Mesodermal cell (in vitro differentiated cells): ENCODE measurements around the gene SNX18.

ENCODE experiments used
- H3K27ac ChIP-seq: 2 replicates; pipeline ENCODE4 v1.7.0; 2013; ENCODE audit warnings: mild to moderate bottlenecking, low read depth, low read length, moderate library complexity; ENCODE audit not compliant: severe bottlenecking
- H3K36me3 ChIP-seq: 2 replicates; pipeline ENCODE4 v1.7.1; 2013; ENCODE audit warnings: mild to moderate bottlenecking, low read length, moderate library complexity; ENCODE audit not compliant: control insufficient read depth, insufficient read depth
- H3K4me1 ChIP-seq: one replicate; pipeline ENCODE4 v1.7.1; 2013; ENCODE audit warnings: mild to moderate bottlenecking, low read length; ENCODE audit not compliant: insufficient read depth, control insufficient read depth, poor library complexity, severe bottlenecking
- H3K4me3 ChIP-seq: 2 replicates; pipeline ENCODE4 v1.7.0; 2013; ENCODE audit warnings: low read length, control low read depth, mild to moderate bottlenecking; ENCODE audit not compliant: insufficient read depth, poor library complexity, severe bottlenecking; ENCODE audit errors: extremely low read depth
- H3K9me3 ChIP-seq: 2 replicates; pipeline ENCODE4 v1.7.1; 2013; ENCODE audit warnings: mild to moderate bottlenecking, low read length, moderate library complexity; ENCODE audit not compliant: control insufficient read depth
- whole genome bisulfite sequencing, 2 experiments: methylation state at CpG; one replicate each; pipeline ENCODE4 v1.1.5; 2013; ENCODE audit warnings: missing lambda C conversion rate in 2 of 2; ENCODE audit not compliant: insufficient coverage in 2 of 2; 5-methylcytosine and 5-hydroxymethylcytosine counted together

The SNX18 gene

DNA sequence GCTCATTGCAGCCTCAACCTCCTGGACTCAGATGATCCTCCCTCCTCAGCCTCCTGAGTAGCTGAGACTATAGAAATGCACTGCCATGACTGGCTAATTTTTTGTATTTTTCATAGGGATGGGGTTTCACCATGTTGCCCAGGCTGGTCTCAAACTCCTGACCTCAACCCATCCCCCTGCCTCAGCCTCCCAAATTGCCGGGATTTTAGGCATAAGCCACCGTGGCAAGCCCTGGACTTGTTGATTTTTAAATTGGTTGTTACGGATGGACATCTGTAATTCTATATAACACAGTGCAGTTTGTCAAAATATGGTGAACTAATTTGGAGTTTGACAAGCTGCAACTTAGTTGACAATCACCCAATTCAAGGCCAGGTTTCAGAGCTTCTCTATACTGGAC is 22.7 kb downstream of the SNX18 start:
- Histone ChIP-seq H3K4me1 (no peaks in the 10 kb centered on the region), H3K9me3 (no peaks in the 10 kb centered on the region), H3K27ac (no peak overlapping the region), H3K36me3 (peaks cover 9% of the 10 kb centered on the region), H3K4me3 (no peak overlapping the region)
- WGBS, 2 experiments, result 100% methylated on average over 1 of the region's 3 CpGs; no CpG with 5 or more reads in 1 of the 2 experiments

DNA sequence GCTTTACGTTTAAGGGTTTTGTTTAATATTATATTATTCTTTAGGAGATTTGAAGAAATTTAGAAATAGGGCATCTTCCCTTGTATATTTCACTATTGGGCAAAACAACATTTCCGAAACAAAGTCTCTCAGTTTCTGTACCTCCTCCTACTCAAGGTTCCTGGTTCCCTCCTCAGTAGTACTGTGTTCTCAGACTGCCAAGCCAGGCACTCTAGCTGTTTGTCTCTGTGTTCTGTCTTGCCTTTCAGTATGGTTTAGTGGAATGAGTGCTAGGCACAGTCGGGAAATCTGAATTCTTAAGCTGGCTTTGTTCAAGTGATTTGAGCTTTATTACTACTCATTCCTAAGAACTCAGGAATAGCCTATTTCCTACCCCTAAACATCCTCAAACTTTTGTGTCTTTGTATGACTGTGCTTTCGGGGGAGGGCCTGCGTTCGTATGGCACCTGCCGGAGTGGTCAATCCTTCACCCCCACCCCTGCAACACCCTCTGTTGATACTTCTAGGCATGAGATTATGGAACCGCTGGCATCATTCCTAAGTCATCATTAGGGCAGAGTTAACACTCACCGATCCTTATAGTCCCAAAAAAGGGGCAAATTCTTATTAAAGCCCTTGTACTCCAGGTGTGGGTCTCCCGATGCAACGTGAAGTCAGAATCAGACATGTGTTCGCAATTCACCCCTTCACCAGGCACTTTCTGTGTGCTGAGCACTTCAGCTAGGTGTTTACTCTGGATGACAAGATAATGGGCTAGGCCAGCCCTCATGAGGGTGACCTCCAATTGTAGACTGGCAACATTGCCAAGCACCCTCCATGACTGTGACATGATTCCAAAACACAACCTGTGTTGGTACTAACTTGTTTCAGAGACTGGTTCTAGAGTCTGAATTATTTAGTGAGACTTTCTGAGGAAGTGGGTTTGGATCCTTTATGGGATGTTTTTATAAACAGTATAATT is 24.5 kb downstream of the SNX18 start:
- 93 to 97% methylated on average over 6 to 10 of the region's 12 CpGs for WGBS, 2 experiments
- Histone ChIP-seq H3K9me3 (no peaks in the 10 kb centered on the region), H3K36me3 (peaks cover 5% of the 10 kb centered on the region), H3K4me1 (no peaks in the 10 kb centered on the region), H3K27ac (no peak overlapping the region), H3K4me3 (no peak overlapping the region)

DNA sequence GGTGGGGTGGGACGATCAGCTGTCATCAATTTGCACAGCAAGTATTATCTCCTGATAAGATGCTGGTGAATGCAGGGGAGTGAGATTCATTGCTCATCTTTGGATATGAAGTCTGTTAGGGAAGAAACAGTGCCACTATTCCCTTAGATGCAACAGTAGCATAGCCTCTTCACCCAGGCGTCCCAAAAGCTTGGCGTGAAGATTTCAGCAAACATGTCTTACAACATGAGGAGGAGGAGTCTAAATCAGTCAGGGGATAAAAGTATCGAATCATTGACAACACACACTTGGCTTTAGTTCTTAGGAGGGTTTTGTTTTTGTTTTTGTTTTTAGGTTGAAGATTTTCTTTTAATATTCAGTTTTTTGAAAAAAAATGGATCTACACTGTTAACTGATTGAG is 26.5 kb downstream of the SNX18 start:
- no peak overlapping the region for H3K27ac ChIP-seq
- no peak overlapping the region for H3K4me3 ChIP-seq
- no peaks in the 10 kb centered on the region for H3K9me3 ChIP-seq
- H3K4me1 ChIP-seq, result no peaks in the 10 kb centered on the region
- peaks cover 15% of the 10 kb centered on the region for H3K36me3 ChIP-seq
- WGBS, 2 experiments, result 100% methylated on average over 1 to 2 of the region's 4 CpGs

DNA sequence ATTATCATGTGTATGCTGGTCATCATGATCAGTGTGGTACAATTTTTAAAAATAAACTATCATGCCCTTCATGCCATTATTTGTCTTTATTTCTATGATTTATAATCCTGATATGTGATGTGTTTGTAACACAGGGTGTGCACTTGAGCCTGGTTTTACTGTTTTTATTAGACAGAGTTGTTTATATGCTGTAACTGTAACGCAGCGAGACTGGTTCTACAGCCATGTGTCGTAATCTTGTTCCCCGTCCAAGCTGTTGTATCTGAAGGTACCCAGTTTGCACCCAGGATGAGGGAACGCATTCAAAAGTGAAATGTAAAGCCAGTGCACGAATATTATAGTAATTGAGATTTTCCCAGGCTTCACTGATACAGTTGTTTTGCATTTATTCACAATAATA is 28.2 kb downstream of the SNX18 start:
- Histone ChIP-seq H3K9me3 (no peaks in the 10 kb centered on the region), H3K27ac (no peak overlapping the region), H3K4me1 (no peaks in the 10 kb centered on the region), H3K36me3 (peaks cover 23% of the 10 kb centered on the region), H3K4me3 (no peak overlapping the region)
- 91 to 96% methylated on average over 4 of the region's 6 CpGs for WGBS, 2 experiments

DNA sequence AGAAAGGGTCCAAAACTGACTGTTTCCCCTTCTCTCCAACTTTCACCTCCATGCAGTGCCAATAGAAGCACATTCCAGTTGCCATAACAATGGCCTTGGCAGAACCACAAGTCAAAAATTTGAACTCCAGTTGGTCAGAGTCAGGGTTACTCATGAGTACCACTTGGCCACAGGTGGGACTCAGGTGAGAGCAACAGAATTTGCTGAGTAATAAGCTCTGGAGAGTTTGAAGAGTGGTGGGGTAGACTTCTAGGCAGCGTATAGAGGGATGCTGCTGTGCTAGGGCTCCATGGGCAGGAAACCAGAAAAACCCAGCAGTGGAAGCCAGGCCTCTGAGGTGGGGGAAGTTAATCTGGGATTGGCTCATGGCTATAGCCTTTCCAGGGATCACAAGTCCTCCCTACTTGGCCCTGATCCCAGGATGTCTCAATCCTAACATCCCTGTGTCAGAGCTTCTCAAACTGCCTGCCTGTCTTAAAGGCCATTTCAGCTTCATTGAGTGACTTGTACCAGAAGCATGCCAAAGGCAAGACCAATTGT is 30.2 kb downstream of the SNX18 start:
- Histone ChIP-seq H3K4me3 (no peak overlapping the region), H3K4me1 (no peaks in the 10 kb centered on the region), H3K36me3 (peaks cover 23% of the 10 kb centered on the region), H3K9me3 (no peaks in the 10 kb centered on the region), H3K27ac (no peak overlapping the region)
- WGBS, 2 experiments, result 100% methylated on average over 1 of the region's 1 CpG; no CpG with 5 or more reads in 1 of the 2 experiments

DNA sequence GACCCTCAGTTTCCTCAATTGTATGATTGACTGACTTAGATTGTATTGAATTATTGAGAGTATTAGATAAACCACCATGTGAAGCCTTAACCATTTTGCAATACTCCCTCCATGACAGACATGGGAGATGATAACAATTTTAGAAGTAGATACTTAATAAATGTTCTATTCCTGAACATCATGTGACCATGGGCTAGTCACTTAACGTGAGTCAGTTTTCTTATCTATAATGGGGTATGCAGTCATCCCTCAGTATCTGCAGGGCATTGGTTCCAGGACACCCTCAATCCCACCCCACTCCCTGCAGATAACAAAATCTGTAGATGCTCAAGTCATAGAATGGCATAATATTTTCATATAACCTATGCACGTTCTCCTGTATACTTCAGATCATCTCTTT is 31.0 kb downstream of the SNX18 start:
- Histone ChIP-seq H3K4me3 (no peak overlapping the region), H3K36me3 (peaks cover 23% of the 10 kb centered on the region), H3K4me1 (no peaks in the 10 kb centered on the region), H3K9me3 (no peaks in the 10 kb centered on the region), H3K27ac (no peak overlapping the region)
- no CpG with 5 or more reads among the region's 2 CpGs for WGBS, 2 experiments

DNA sequence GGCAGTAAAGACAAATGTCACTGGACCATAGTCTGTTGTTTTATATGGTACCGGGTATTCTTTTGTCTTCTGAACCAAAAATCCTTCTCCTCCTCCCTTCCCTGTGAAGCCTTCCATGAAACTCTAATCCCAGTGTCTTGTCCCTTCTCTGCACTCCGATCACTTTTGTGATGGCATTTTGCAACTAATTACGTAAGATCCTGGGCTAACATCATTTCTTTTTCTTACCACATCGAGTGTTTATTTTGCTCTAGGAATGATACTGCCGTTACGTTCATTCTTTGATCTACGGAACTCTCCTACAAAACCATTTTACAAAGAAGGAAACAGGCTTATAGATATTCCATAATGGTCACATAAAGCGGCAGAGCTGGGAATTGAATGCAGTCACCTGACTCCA is 33.7 kb downstream of the SNX18 start:
- WGBS, 2 experiments, result 93 to 94% methylated on average over 6 to 7 of the region's 8 CpGs
- Histone ChIP-seq H3K36me3 (peaks cover 23% of the 10 kb centered on the region), H3K4me1 (no peaks in the 10 kb centered on the region), H3K27ac (no peak overlapping the region), H3K4me3 (no peak overlapping the region), H3K9me3 (no peaks in the 10 kb centered on the region)

DNA sequence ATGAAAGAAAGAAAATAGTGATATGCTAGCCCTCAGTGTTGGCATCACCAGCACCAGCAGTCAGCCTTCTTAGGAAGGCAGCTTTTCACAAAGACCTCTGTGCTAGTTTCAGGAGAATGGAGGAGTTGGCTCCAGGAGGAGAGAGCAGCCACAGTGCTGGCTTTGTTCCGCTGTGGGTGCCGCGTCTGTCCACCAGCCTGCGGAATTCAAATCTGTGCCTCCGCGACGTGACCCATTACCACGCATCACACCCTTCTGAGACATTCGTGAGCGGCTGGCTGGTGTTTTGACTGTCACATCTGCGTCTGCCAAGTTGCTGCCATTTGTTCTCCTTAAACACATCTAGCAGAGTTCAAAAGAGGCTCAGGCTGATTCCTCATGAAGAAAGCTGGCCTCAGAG is 34.4 kb downstream of the SNX18 start:
- no peak overlapping the region for H3K4me3 ChIP-seq
- 94 to 98% methylated on average over 11 of the region's 11 CpGs for WGBS, 2 experiments
- no peaks in the 10 kb centered on the region for H3K9me3 ChIP-seq
- peaks cover 19% of the 10 kb centered on the region for H3K36me3 ChIP-seq
- H3K27ac ChIP-seq, result no peak overlapping the region
- no peaks in the 10 kb centered on the region for H3K4me1 ChIP-seq

DNA sequence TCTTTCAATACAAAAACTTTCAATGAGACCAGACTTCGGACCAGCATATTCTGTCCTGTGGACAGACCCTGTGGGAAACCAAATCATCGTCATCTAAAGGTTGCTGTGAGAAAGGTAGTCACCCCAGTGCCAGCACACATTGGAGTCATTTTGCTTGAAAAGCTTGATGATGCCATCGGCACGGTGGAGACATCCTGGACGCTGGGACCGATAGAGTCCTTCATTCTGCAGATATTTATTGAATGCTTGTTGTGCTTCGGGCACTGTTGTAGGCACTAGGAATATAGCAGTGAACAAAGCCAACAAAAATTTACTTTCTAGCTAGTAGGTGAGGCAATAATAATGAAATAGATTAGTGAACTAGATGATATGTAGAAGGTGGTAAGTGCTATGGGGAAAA is 34.9 kb downstream of the SNX18 start:
- H3K36me3 ChIP-seq, result peaks cover 14% of the 10 kb centered on the region
- no peaks in the 10 kb centered on the region for H3K9me3 ChIP-seq
- H3K4me1 ChIP-seq, result no peaks in the 10 kb centered on the region
- no peak overlapping the region for H3K4me3 ChIP-seq
- 91 to 96% methylated on average over 7 of the region's 7 CpGs for WGBS, 2 experiments
- no peak overlapping the region for H3K27ac ChIP-seq

DNA sequence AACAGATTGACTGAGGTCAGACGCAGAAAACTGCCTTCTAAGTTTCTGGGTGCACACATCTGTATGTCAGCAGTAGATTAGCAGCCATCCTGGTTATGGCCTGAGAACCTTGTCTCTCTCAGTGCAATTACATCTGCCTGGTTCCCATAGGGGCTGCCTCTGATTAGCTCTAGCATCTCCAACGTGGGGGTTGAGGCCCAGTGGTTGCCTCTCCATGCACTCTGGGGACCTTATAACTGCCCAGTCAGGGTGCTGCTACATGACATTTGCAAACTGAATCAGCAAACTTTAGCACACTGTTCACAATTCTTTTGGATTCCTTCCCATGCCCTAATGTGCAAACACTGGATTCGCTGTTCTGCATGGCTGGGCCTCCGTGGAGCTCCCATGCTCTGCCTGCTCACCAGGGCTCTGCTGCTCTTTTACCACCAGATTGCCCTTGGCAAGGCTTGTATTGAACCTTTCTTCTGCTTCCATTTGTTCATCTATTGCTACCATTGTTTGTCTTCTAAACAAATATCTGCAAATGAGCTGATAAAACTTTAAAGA is 36.2 kb downstream of the SNX18 start:
- Histone ChIP-seq H3K27ac (no peak overlapping the region), H3K9me3 (no peaks in the 10 kb centered on the region), H3K4me3 (no peak overlapping the region), H3K36me3 (peaks cover 8% of the 10 kb centered on the region), H3K4me1 (no peaks in the 10 kb centered on the region)
- WGBS, 2 experiments, result 89 to 94% methylated on average over 4 of the region's 4 CpGs

DNA sequence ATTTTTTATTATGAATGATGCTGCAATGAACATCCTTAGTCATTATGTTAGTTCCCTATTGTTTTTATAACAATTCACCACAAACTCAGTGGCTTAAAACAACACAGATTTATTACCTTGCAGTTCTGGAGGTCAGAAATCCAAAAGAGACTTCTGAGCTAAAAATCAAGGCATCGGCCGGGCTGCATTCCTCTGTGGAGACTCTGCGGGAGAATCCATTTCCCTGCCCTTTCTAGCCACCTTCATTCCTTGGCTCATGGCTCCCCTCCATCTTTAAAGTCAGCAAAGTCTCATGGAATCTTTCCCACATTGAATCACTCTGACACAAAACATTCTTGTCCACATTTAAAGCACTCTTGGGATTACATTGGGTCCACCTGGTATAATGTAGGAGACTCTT is 38.6 kb downstream of the SNX18 start:
- Histone ChIP-seq H3K4me3 (no peak overlapping the region), H3K36me3 (no peaks in the 10 kb centered on the region), H3K9me3 (no peaks in the 10 kb centered on the region), H3K4me1 (no peaks in the 10 kb centered on the region), H3K27ac (no peak overlapping the region)
- WGBS, 2 experiments, result 86 to 100% methylated on average over 2 to 3 of the region's 3 CpGs
